HG03378 (cell line): ENCODE data around the gene ADAMTSL4.

Experiments used
- ATAC-seq: cut with Tn5 transposase; IDR thresholded peaks from one replicate; pipeline ENCODE4 v1.9.1; 2021; ENCODE audit warnings: mild to moderate bottlenecking, moderate library complexity; ENCODE audit not compliant: unreplicated experiment

ADAMTSL4 gene

GRCh38 chr1:150553392-150554085, 4.3 kb downstream of the ADAMTSL4 start:
- ATAC-seq: no peak

- no peak for ATAC-seq
Observed at GRCh38 chr1:150554086-150554452, 4.9 kb downstream of the ADAMTSL4 start.

- ATAC-seq: no peak
Observed at GRCh38 chr1:150555198-150555970, 6.2 kb downstream of the ADAMTSL4 start.

GRCh38 chr1:150555971-150556865, 7.0 kb downstream of the ADAMTSL4 start:
- no peak for ATAC-seq

GRCh38 chr1:150557065-150557600, 7.9 kb downstream of the ADAMTSL4 start:
- no peak for ATAC-seq

GRCh38 chr1:150557813-150558212, 8.6 kb downstream of the ADAMTSL4 start:
- no peak for ATAC-seq

GRCh38 chr1:150558303-150558704, 9.1 kb downstream of the ADAMTSL4 start:
- ATAC-seq: no peak

GRCh38 chr1:150558761-150559655, 9.8 kb downstream of the ADAMTSL4 start:
- ATAC-seq: no peak

GRCh38 chr1:150559656-150560010, 10.4 kb downstream of the ADAMTSL4 start:
- no peak for ATAC-seq

GRCh38 chr1:150560011-150560438, 10.8 kb downstream of the ADAMTSL4 start:
- ATAC-seq: no peak

GRCh38 chr1:150560576-150561253, 11.5 kb downstream of the ADAMTSL4 start:
- no peak for ATAC-seq

GRCh38 chr1:150561254-150561973, 12.2 kb downstream of the ADAMTSL4 start:
- no peak for ATAC-seq

- ATAC-seq: no peak
Observed at GRCh38 chr1:150561974-150562445, 12.8 kb downstream of the ADAMTSL4 start.

GRCh38 chr1:150562446-150563339, 13.5 kb downstream of the ADAMTSL4 start:
- ATAC-seq: peak; percentile 38

GRCh38 chr1:150563340-150564038, 14.3 kb downstream of the ADAMTSL4 start:
- peak; percentile 32 for ATAC-seq

GRCh38 chr1:150564051-150564991, 15.1 kb downstream of the ADAMTSL4 start:
- no peak for ATAC-seq
